HG02943 (cell line): ENCODE data around the gene EFCAB6.

ENCODE experiments used
- ATAC-seq: cut with Tn5 transposase; IDR thresholded peaks from one replicate; pipeline ENCODE4 v1.9.1; 2021; ENCODE audit warnings: mild to moderate bottlenecking, low read depth, moderate library complexity; ENCODE audit not compliant: unreplicated experiment

EFCAB6 gene

DNA sequence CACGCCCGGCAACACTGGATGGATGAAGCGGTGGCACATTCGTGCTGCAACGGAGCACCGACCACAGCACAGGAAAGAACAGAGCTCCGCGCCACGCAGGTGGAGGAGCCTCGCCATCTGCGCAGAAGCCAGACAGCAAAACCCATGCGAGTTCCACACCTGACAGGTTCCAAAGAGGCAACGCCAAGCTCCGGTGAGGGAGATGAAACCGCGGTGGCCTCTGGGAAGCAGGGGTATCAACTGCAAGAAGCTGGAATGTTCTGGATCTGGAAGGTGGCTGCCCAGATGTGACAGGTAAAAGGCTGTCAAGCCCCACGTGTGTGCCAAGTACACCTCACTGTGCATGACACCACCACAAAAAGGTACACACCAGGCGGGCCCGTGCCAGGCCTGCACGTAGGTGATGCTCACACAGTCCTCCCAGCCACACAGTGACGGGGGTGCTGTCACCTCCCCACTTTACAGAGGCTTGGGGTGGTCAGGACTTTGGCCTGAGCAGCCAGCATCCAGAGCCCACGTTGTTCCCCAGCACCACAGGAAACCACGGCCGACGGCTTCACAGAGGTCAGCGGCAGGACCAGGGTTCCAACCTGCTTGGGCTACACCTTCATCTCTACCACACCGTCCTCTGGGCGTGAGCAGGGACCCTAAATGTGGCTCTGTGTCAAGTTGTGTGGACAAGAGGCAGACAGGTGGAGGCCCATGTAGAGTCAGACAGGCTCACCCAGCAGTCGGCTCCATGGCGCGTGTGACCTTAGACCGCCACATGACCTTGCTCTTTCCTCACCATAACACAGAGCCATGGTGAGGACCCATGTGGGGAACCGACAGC is 19.7 kb upstream of the EFCAB6 start:
- ATAC-seq, result no peak

DNA sequence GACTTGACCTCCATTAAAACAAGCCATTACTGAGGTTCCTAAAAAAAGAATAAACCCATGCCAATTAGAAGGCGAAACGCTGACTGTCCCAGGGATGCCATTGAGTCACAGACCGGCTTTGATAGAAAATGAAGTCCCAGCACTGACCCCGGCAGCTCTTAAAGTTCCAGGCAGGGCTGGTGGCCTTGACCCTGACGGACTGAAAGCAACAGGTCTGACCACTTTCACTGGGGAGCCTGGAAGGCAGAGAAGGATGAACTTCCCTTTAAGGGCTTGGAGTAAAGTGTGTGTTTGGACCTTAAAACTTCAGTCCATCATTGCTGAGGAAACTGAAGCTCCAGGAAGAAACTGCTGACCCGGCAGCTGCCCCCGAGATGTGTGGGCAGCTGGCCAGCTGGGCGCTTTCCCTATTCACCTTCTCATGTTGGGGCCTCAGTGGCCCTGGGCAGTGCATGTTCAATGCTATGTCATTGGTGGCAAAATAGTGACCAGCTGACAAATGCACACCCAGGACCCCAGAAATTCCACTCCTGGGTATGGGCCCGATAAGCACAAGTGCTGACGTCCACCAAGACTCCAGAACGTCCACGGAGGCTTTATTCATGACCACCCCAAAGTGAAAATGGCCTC is 18.9 kb upstream of the EFCAB6 start:
- no peak for ATAC-seq

GRCh38 chr22:43829904-43830851 is 18.1 kb upstream of the EFCAB6 start:
- ATAC-seq, result no peak

DNA sequence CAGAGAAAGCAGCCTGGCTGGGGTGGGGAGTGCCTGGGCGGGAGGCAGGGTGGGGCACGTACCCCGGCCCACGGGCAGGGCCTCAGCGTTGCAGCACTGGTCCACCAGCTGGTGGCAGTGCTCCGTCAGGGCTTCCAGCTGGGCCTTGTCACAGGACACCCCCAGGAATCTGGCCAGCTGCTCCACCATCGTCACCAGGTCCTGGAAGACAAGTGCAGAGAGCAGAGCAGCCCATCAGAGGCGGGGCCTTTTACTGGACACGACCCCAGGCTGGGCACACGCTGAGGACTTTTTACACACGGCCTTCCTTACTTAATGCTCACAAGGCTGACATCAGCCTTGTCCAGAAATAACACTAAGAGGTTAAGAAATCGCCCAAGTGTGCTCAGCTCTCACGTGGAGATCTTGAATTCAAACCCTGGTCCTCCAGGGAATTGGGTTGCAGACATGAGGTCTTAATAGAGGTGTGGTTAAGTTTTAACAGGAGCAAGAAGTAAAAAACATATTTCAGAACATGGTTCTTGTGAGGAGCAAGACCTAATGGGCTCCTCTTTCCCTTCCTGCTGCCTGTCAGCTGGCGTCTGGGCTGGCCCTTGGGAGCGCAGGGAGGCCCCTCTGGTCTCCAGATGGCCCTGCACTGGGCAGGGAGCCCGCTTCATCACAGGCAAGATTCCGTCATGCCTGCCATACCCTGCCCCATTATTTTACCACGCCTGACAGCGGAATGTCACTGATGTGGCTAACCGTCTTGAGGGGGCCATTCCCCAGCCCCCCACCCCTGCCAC is 17.1 kb upstream of the EFCAB6 start:
- ATAC-seq, result no peak

GRCh38 chr22:43828725-43828997 is 16.6 kb upstream of the EFCAB6 start:
- ATAC-seq, result no peak

- no peak for ATAC-seq
Observed at GRCh38 chr22:43827926-43828724, 16.0 kb upstream of the EFCAB6 start.

GRCh38 chr22:43827003-43827735 is 15.1 kb upstream of the EFCAB6 start:
- ATAC-seq, result no peak

DNA sequence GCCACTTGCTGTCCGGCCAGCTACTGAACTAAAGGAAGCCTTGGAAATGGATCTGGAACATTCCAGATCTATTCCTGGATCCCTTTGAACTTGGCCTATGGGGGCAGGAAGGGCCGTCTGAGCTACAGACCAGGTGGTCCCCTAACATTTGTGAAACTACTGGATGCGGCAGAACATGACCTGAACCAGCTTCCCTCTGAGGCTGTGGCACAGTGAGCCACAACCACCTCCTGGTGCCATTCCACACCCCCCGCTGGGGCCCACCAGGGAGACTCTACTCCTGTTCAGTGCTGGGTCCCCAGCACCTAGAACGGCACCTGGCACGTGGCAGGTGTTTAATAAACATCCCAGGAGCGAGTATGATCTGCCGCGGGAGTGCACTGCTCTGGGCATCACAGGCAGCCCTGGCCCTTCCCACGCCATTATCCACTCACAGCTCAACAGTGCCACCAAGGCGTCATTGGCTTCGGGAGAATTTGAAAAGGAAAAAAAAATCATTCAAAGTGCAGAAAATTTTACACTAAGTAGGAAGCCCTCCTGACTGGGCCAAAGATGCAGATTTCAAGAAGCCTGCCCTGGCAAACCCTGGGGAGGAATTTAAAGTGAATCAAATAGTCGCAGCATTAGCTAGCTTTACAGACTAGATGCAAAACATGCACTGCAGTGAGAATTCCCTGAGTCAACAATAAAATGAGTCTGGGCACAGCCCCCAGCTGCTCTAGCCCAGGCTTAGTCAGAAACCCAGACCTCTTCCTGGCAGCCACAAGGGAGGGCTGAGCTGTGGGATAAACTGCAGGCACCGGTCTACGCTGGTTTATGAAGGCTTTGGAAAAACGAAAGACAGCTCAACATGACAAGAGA is 14.3 kb upstream of the EFCAB6 start:
- ATAC-seq, result no peak

- no peak for ATAC-seq
Observed at GRCh38 chr22:43825651-43826050, 13.5 kb upstream of the EFCAB6 start.

GRCh38 chr22:43824724-43825420 is 12.8 kb upstream of the EFCAB6 start:
- no peak for ATAC-seq

GRCh38 chr22:43823911-43824665 is 12.0 kb upstream of the EFCAB6 start:
- ATAC-seq, result no peak

DNA sequence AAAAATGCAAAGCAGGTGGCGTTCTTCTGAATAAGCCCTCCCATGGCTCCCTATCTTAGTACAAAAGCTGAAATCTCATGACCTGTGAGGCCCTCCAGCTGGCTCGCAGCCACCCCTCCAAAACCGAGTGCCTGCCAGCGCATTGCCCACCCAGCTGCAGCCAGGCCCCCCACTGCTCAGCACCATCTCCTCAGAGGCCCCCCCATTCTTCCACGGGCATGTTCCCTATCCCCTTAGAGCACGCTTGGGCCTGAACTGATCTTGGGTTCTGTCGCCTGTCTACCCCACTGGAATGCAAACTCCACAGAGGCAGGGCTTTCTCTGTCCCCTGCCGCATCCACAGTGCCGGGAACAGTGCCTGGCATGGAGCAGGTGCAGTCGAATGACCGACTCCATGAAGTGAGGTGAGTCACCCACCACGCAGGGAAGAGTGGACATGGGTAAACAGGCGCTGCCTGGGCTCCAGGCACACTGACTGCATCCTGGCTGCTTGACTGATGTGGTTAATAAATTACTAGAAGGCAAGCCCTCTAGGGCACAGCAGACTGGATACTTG is 11.3 kb upstream of the EFCAB6 start:
- no peak for ATAC-seq

DNA sequence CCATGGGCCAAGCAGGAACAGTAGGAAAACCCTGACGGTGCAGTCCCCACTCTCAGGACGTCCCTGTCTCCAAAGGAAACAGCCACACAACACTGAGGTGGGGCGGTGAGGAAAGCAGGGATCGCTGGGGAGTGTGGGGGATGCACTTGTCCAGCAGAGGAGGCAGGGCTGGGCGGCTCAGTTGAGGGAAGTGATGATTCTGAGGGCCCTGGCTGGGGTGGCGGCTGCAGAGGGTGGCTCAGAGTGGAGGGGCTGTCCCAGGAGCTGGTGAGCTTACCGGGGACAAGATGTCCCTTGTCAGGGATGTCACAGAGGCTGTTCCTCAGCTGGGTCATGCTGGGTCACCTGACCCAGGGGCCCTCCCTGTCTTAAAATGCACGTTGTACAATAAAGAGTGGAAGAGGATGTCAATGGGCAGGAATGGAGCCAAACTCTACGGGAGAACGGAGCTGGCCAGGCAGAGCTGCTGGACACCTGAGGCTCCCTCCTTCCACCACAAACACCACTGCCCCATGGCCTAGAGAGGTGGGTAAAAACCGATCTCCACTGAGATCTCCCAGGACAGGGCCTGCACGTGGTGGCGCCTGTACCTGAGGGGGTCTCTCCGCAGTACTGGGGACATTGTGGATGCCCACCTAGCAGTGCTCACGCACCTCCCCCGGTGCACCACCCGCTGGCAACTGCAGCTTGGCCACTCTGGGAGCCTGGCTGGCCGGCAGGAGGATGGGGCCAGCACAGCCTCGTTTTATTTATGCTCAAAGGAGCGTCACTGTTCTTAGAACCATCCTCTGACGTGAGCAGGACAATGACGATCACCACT is 9.7 kb upstream of the EFCAB6 start:
- no peak for ATAC-seq

DNA sequence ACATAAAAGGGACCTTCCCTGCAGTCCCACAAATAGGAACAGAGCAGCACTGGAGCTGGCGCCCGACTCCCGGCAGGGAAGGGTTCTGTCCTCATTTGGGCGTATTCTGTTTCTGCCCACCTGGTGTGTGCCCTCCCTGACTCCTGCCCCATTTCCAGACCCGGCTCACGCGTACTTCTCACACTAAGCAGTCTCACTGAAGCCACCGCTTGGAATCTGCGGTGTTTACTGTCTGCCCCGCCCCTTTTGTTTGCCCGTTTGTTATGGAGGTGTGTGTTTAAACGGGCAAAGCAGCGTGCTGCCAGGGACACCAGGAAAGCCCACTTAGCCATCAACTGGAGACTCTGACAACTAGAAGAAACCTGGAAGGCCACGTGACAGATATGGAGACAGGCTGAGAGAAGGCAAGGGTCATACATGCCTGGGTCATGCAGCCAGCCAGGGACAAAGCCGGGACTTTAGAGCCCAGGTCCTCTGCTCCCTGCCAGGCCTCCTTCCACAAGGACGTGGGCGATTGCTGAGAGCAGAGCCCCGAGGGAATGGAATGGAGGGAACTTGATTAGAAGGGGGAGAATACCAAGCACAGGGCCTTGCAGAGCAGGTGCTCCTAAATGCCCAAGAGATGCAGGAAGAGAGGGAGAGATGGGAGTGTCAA is 8.7 kb upstream of the EFCAB6 start:
- no peak for ATAC-seq

DNA sequence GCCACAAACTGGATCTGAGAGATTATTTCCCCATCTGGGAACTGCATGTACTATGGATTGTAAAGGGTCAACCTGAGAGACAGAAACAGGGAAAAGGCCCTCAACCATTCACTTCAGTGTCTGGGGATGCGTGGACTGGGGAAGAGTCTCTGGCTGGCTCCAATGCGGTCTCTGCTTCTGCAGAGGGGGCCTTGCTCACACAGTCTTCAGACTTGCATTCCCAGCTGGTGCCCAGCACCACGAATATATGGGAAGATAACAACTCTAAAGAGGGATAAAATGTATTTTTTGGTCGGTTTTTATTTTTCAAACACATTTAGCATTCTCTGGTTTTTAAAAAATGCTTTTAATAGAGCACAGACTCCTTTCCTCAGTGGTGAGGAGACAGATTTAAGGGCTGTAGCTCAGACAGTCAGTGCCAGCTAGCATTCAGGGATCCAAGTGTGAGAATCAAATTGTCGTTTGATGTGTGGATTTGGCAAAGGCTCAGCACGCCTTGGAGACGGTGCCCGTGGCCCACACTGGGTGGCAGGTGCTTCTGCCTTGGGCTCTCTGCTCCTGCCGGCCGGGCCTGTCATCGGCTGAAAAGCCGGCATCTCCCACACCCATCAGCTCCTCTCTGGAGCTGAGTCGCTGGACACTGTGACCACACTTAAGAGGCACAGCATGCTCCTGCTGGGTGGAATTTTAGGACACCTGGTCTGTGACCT is 8.0 kb upstream of the EFCAB6 start:
- no peak for ATAC-seq
